ENCODE data around the gene INSYN2B.

GRCh38 chr5:169944115-169944514, 36.2 kb downstream of the INSYN2B start:
- TF ChIP-seq CTCF (IDR thresholded peaks at IDR 0.05; ENCODE audit: insufficient read depth, low read length) (no peak), REST (IDR thresholded peaks at IDR 0.05; ENCODE audit: insufficient replicate concordance, low read depth) (no peak)

All from HL-60 (cell line).